ENCODE measurements around the gene PINLYP.
A peak's percentile ranks its signal among the peaks of the same experiment; 100 is the strongest.
"Not testable (repeated sequence)": the region's sequence is repeated elsewhere in the genome, so short reads cannot be mapped to it uniquely, and the experiment has no call there.

Gene PINLYP

GRCh38 chr19:43586346-43586745 lies 10.7 kb downstream of the PINLYP start:
- no peak for DNase-seq

DNA sequence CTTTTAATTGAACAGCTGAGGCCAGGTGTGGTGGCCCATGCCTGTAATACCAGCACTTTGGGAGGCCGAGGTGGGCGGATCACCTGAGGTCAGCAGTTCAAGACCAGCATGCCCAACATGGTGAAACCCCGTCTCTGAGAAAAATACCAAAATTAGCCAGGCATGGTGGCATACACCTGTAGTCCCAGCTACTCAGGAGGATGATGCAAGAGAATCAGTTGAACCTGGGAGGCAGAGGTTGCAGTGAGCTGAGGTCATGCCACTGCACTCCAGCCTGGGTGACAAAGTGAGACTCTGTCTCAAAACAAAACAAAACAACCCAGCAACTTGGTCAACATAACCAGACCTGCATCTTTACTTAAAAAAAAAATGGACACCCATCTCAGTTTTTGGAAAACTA lies 11.4 kb downstream of the PINLYP start:
- DNase-seq, result not testable (repeated sequence)

DNA sequence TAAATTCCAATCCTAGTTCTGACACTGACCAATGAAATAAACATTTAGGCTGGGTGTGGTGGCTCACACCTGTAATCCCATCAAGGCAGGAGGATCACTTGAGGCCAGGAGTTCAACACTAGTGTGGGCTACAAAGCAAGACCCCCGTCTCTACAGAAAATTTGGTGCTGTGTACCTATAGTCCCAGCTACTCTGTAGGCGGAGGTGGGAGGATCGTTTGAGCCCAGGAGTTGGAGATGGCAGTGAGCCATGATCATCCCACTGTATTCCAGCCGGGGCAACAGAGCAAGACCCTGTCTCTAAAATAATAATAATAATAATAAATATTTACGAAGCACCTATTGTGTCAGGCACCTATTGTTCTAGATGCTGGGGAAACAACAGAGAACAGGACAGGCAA lies 13.7 kb downstream of the PINLYP start:
- no peak for DNase-seq

DNA sequence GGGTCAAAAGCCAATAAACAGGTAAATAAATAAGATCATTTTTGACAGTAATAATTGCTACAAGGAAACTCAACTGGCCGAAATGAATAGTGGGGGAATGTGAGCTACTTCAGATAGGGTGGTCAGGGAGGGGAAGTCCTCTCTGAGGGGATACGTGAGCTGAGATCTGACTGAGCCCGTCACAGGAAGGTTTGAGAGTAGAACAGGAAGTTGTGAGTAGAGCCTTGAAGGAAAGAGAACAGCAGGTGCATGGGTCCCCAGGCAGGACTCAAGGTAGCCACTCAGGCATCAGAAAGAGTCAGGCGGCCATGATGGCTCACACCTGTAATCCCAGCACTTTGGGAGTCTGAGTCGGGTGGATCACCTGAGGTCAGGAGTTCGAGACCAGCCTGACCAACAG lies 14.1 kb downstream of the PINLYP start:
- no peak for DNase-seq

DNA sequence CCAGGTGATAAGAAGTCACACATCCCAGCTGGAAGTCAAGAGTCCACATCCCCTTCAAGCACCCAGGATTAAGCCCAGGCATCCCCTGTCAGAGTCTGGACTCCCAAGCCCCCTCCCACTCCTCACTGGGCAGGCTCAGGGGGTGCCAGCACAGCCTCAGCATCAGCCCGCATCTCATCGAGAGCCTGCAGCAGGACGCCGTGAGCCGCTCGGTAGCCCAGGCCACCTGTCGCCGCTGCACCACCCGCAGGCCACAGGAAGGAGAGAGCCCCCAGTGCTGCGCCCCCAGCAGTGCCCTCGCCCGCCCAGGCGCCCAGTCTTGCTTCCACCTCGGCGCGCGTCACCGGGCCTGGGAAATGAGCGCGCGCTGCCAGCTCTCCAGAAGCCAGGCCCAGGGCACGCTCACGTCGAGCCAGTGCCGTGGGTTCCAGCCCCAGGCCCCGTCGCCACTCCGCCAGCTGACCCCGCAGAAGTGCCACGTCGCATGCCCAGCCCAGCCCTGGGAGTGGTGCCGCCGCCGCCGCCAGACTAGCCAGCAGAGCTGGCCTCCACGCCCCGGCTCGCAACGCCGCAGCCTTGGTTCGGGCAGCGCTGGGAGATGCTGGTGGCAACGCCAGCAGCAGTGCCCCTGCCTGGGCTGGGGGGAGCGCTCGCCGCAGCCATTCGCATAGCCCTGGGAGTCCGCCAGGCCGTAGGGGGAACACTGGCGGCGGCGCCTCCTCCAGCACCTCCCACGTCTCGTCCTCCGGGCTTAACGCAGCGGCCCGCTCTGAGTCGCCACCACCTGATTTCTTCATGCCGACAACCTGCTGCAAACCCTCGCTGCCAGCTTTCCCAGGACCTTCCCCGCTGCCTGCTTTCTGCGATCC lies 16.5 kb downstream of the PINLYP start:
- no peak for DNase-seq

DNA sequence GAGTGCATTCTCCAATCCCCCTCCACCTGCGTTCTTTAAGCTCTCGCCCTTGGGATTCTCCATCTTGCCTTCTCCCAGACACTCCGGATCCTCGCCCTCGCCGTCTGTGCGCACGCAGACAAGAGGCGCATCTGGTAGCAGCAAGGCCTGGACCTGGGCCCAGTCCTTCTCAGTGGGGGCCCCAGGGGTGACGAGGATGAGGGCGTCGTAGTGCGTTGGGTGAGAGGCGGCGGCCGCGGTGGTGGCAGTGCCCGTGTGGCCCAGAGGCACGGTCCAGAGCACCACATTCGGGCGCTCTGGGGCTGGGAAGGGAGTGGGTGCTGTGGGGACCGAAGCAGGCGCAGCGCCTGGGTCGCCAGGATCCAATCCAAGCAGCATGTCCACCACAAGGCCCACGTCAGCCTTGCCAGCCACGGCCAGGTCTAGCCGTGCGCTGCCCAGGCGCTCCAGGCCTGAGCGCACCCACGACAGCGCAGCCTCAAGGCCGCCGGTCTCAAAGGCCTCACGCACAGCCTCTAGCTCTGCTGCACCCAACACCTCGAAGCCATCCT lies 17.3 kb downstream of the PINLYP start:
- no peak for DNase-seq

- DNase-seq, result no peak
Observed at GRCh38 chr19:43594081-43594697, 18.6 kb downstream of the PINLYP start.

- DNase-seq, result peak; percentile 8
Observed at GRCh38 chr19:43594710-43595604, 19.4 kb downstream of the PINLYP start.

DNA sequence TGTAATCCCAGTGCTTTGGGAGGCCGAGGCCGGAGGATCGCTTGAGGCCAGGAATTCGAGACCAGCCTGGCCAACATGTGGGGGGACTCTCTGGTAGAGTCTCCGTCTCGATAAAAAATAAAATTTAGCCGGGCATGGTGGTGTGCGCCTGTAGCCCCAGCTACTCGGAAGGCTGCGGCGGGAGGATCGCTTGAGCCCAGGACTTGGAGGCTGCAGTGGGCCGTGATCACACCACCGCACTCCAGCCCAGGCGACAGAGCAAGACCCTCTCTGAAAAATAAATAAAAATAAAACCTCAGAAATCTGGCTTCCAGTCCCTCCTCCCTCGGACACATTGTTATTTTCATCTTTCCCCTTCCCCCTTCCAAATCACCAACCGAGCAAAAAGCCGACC lies 20.0 kb downstream of the PINLYP start:
- DNase-seq, result no peak

DNA sequence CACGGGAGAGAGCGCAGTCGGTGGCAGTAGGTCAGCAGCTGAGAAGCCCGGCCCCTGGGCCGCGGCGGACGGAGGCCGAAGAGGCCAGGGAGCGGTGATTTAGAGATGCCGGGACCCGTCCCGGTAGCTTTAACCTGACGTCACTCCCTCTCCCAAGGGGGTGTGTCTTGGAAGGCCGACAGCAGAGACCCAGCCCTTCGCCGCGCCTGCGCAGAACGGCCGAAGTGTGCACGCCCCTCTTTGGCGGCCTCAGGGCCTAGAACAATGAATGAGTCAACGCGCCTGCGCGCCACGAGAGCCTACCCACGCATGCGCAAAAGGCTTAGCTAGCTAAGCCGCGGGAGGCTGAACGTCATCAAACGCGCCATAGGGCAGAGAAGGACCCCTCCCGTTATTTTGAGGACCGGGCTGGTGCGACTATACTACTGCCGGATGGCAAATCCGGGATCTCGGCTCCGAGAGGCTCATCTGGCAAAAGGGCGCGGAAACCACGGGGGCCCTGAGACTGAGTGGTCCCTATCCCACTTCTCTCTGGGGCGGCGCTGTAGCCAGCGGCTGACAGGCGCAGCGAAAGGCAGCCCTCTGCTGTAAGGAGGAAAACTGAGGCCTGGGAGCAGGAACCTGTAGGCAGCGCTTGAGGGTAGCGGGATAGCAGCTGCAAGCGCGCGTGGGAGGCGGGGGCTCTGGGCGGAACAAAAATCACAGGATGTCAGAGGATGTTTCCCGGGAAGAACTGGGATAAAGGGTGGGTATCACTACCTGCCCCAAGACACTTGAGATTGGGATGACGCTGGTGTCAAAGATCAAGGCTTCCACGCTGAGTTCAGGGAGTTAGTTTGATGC lies 20.6 kb downstream of the PINLYP start, which contains the start of the genes IRGQ and ZNF576:
TSS of gene IRGQ (minus strand) at position 136 of the 843 bp plus-strand sequence. CDS start 796 bp downstream, outside the sequence.
TSS of gene ZNF576 (plus strand) at position 597 of the 843 bp plus-strand sequence. CDS start 514 bp downstream, outside the sequence.
- peak; percentile 99 for DNase-seq

DNA sequence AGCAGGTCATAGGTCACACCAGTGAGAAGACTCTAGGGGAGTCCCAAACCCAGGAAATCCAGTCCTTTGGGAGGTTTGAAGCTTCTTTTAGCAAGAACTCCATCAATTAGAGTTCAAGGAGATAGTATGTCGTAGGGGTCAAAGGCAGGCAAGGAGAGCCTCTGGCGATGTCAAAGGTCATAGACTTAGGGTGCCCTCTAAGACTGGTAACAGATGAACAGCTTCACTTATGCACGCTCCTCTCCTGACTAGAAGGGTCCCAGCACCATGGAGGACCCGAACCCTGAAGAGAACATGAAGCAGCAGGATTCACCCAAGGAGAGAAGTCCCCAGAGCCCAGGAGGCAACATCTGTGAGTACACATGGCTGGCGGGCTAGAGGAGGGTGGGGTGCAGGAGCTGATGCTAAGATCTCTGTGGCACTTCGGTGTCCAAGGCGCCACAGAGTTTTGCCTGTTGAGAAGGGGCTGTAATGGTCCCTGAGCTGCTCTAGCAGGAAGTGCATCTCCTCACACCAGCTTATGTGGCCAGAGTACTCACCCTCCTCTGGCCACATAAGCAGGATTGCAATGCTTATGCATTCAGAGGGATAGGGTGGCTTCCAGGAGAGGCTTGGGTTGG lies 21.4 kb downstream of the PINLYP start:
- DNase-seq, result peak; percentile 59

DNA sequence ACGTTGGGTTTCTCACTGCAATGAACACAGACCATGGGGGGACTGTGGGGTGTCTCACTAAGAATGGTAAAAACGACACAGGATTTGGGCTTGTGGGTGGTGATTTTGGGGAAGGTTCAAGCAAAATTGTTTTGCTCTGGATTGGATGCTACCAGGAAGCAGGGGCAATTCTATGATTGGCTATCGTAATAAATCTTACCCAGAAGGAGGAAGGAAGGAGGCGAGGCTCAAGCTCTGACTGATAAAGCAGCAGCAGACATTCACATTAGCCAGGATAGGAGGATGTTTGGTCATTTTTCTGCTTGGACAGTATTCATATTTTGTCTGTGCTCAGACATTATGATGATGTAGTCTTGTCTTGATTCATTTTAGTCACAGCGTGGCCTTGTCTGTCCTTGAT lies 22.3 kb downstream of the PINLYP start:
- DNase-seq, result no peak

DNA sequence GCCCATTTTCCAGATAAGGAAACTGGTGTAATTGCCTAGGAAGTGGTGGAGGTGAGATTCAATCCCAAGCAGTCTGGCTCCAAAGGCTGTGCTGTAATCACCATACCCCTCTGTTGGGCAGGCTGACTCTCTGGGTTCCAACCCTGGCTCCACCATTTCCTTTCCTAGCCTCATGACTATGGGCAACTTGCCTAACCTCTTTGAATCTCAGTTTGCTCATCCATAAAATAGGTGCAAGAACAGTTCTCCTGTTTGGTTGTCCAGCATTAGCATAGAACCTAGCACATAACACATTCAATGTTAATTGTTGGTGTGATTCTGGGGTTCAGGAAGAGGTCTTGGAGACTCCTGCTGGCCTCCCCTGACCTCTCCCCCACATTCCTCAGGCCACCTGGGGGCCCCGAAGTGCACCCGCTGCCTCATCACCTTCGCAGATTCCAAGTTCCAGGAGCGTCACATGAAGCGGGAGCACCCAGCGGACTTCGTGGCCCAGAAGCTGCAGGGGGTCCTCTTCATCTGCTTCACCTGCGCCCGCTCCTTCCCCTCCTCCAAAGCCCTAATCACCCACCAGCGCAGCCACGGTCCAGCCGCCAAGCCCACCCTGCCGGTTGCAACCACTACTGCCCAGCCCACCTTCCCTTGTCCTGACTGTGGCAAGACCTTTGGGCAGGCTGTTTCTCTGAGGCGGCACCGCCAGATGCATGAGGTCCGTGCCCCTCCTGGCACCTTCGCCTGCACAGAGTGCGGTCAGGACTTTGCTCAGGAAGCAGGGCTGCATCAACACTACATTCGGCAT lies 23.0 kb downstream of the PINLYP start:
- no peak for DNase-seq

GRCh38 chr19:43599635-43600295 lies 24.2 kb downstream of the PINLYP start:
- no peak for DNase-seq

DNA sequence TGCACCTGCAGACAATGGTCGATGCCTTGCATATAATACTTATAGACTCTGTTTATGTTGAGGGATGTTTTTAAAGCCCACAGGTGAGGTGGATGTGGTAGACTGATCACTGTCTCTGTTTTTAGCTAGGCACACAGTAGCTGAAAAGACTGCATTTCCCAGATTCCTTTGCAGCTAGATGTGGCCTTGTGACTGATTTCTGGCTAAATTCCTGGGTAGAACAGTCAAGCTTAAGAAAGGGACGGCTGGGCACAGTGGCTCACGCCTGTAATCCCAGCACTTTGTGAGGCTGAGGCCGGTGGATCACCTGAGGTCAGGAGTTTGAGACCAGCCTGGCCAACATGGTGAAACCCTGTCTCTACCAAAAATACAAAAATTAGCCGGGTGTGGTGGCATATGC lies 24.7 kb downstream of the PINLYP start:
- not testable (repeated sequence) for DNase-seq

GRCh38 chr19:43605875-43606568 lies 30.4 kb downstream of the PINLYP start:
- DNase-seq, result peak; percentile 43

DNA sequence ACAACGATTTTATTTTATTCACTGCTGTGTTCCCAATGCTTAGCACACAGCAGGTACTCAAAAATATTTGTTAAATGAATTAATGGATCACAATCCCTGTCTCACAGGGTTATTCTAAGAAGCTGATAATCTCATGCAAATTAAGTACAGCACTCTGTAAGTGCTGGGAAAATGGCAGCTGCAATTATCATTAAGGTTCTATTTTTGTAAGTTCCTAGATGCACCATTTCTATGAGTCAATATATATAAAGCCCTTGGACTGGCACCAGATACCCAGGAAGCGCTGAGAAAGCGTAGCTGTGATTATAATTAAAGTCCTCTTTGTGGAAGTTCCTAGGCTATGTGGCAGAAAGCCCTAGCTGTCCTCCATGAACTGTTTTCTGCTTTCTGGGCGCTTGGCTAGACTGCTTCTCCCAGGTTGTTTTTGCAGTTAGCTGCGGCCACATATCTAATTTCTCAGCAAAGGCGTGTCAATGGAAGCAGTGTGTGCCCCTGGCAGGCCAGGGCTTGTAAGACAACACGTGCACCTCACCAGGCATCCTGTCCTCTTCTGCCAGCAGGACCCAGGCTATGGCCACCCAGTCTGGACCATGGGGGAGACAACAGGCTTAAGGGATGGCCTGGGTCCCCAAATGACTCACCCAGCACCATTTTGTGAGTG lies 31.1 kb downstream of the PINLYP start:
- DNase-seq, result peak; percentile 52
